Measurements from ENCODE around the gene EIF4E2.
A peak's percentile ranks its signal among the peaks of the same experiment; 100 is the strongest.

EIF4E2 gene

DNA sequence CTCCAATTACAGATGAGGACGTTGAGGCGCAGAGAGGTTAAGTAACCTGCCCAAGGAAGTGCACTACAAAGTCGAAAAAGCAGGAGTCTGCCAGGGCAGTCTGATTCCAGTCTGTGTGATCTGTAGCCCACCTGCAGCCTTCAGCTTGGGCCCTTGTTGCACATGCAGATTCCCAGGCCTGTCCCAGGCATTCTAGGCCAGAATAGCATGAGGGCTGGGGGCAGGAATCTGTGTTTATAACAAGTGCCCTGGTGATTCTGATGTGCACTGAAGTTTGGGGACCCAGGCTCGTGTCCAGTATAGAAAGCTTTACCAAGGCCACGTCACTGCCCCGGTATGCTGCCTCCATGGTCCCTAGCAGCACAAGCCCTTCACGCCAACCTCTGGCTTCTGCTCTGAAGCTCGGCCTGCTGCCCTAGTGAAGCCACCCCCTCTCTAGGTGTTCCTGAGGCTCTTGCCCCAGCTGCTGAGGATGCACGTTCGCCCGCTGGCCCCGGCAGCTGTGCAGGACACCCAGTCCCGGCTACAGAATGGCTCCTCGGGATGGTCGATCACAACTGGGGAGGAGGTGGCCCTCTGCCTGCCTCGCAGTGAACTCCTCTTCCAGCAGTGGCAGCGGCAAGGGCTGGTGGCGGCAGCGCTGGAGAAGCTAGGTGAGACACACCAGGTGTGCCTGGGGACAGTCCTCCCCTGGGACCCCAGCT lies 6.4 kb upstream of the EIF4E2 start:
- H3K9me3 ChIP-seq: no peaks in the 10 kb centered on the region
- no peak overlapping the region for H3K27ac ChIP-seq
- no peak for DNase-seq
- H3K4me1 ChIP-seq: no peaks in the 10 kb centered on the region
- TF ChIP-seq, protein P1, sequence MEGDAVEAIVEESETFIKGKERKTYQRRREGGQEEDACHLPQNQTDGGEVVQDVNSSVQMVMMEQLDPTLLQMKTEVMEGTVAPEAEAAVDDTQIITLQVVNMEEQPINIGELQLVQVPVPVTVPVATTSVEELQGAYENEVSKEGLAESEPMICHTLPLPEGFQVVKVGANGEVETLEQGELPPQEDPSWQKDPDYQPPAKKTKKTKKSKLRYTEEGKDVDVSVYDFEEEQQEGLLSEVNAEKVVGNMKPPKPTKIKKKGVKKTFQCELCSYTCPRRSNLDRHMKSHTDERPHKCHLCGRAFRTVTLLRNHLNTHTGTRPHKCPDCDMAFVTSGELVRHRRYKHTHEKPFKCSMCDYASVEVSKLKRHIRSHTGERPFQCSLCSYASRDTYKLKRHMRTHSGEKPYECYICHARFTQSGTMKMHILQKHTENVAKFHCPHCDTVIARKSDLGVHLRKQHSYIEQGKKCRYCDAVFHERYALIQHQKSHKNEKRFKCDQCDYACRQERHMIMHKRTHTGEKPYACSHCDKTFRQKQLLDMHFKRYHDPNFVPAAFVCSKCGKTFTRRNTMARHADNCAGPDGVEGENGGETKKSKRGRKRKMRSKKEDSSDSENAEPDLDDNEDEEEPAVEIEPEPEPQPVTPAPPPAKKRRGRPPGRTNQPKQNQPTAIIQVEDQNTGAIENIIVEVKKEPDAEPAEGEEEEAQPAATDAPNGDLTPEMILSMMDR (IDR thresholded peaks at IDR 0.05): no peak
- peaks cover 0 to 22% of the 10 kb centered on the region in 2 donors for H3K27me3 ChIP-seq
- intact Hi-C loops (cut with DNase I; ENCODE audit: low total_unique reads): no loop called here
- H3K36me3 ChIP-seq: peaks cover 0 to 8% (median 6%) of the 10 kb centered on the region in 3 donors
- H3K4me3 ChIP-seq: no peak overlapping the region

DNA sequence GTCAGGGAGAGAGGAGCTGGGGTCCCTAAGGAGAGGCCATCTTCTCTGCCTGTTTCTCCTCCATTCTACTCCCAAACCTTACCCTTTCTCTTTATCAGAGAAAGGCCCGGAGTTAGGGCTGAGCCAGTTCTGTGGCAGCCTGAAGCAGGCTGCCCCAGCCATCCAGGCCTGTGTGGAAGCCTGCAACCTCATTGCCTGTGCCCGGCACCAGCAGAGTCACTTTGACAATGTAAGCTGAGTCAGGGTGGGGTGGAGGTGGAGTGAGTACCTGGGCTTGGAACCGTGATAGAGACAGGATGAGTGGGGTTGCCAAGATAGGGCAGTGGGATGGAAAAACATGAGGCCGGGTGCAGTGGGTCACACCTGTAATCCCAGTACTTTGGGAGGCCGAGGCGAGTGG lies 5.8 kb upstream of the EIF4E2 start:
- TF ChIP-seq, protein P1 (IDR thresholded peaks at IDR 0.05): no peak
- no peak for DNase-seq
- Histone ChIP-seq H3K27ac (no peak overlapping the region), H3K4me3 (no peak overlapping the region), H3K36me3 (peaks cover 0 to 8% (median 6%) of the 10 kb centered on the region in 3 donors), H3K9me3 (no peaks in the 10 kb centered on the region), H3K27me3 (peaks cover 0 to 16% of the 10 kb centered on the region in 2 donors), H3K4me1 (peaks cover 0 to 3% (median 0%) of the 10 kb centered on the region in 4 donors)
- intact Hi-C loops (cut with DNase I; ENCODE audit: low total_unique reads): no loop called here

GRCh38 chr2:232545511-232546375 lies 4.7 kb upstream of the EIF4E2 start:
- no peak for DNase-seq
- intact Hi-C loops (cut with DNase I; ENCODE audit: low total_unique reads): no loop called here
- no peak overlapping the region for H3K4me3 ChIP-seq
- H3K27me3 ChIP-seq: peaks cover 0 to 5% of the 10 kb centered on the region in 2 donors
- peaks cover 0 to 6% (median 0%) of the 10 kb centered on the region in 4 donors for H3K4me1 ChIP-seq
- H3K27ac ChIP-seq: no peak overlapping the region
- TF ChIP-seq, protein P1 (IDR thresholded peaks at IDR 0.05): no peak
- H3K36me3 ChIP-seq: peaks cover 0 to 8% (median 6%) of the 10 kb centered on the region in 3 donors
- H3K9me3 ChIP-seq: no peaks in the 10 kb centered on the region

GRCh38 chr2:232547991-232548390 lies 2.5 kb upstream of the EIF4E2 start:
- TF ChIP-seq, protein P1 (IDR thresholded peaks at IDR 0.05): no peak
- Histone ChIP-seq H3K9me3 (no peaks in the 10 kb centered on the region), H3K36me3 (peaks cover 0 to 8% (median 6%) of the 10 kb centered on the region in 3 donors), H3K4me3 (no peak overlapping the region), H3K27ac (no peak overlapping the region), H3K4me1 (peaks cover 0 to 22% (median 11%) of the 10 kb centered on the region in 4 donors), H3K27me3 (no peaks in the 10 kb centered on the region)
- DNase-seq: no peak
- intact Hi-C loops (cut with DNase I; ENCODE audit: low total_unique reads): no loop called here

DNA sequence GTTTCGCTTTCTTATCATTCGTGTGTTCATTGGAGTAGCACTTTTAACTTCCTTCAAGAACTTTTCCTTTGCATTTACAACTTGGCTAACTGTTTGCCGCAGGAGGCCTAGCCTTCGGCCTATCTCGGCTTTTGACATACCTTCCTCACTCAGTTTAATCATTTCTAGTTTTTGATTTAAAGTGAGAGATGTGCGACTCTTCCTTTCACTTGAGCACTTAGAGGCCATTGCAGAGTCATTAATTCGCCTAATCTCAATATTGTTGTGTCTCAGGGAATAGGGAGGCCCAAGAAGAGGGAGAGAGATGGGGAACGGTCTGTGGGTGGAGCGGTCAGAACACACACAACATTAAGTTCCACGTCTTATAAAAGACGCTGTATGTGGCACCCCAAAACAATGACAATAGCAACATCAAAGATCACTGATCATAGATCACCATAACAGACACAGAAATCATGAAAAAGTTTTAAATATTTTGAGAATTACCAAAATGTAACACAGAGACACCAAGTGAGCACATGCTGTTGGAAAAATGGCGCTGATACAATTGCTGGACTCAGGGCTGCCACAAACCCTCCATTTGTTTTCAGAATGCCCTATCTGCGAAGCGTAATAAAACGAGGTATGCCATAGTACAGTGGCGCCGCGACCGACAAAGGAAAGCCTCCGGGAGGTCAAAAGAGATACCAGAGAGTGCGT lies 685 bp upstream of the EIF4E2 start:
- Histone ChIP-seq H3K27me3 (no peaks in the 10 kb centered on the region), H3K4me3 (peak overlapping the region; percentile 83 to 95), H3K36me3 (peaks cover 0 to 8% (median 6%) of the 10 kb centered on the region in 3 donors), H3K9me3 (no peaks in the 10 kb centered on the region), H3K27ac (peak overlapping the region; percentile 94 to 99), H3K4me1 (peaks cover 0 to 33% (median 15%) of the 10 kb centered on the region in 4 donors)
- intact Hi-C loops (cut with DNase I; ENCODE audit: low total_unique reads): no loop called here
- TF ChIP-seq, protein P1 (IDR thresholded peaks at IDR 0.05): no peak
- DNase-seq: no peak

Measured in tibial artery (tissue), 4 donors.